A549 (cell line): Measurements from ENCODE around the gene SMAD9. TPM values are rescaled to one million over a fixed set of nuclear protein-coding genes. Genes with fewer than 3 reads are reported as not detected.

Experiments
- ATAC-seq, 2 experiments: fragments of 200-7000 bp in 1 of 2; fragments of >200 bp in 1 of 2; cut with Nextera tagmentation in 1 of 2; cut with Tn5 transposase in 1 of 2; 3 replicates each; pipeline versions ENCODE4 v1.8.0 to v1.9.1; 2018 to 2020; ENCODE audit warnings: mild to moderate bottlenecking in 1 of 2, moderate library complexity in 1 of 2
- CTCF ChIA-PET: fragments of 300-600 bp; sonication (Branson Sonifier 250); formaldehyde crosslinking; extraction: SDS; loops from one replicate; lab custom pipeline; 2021; ENCODE audit warnings: antibody characterized with exemption, inconsistent platforms; lab: Yijun Ruan, JAX
- POLR2A ChIA-PET: fragments of 350-600 bp; formaldehyde crosslinking; extraction: SDS; loops from one replicate; lab custom pipeline; 2021; ENCODE audit warnings: antibody characterized with exemption, inconsistent platforms; lab: Yijun Ruan, JAX
- DNase-seq, 2 experiments: peaks; one replicate each; pipeline versions ENCODE4 v3.0.0 to v3.0.0-alpha.2; 2011 to 2016; ENCODE audit warnings: low read depth in 1 of 2, low spot score in 1 of 2
- FAIRE-seq: peaks from 2 replicates; lab custom pipeline; 2011; peaks lifted over from hg19 to GRCh38; lab: Jason Lieb, UNC
- H3K27ac ChIP-seq, 2 experiments: fragments of >200 bp; sonication (Bioruptor Twin); formaldehyde crosslinking; 3 replicates each; pipeline ENCODE4 v1.5.1; 2016 to 2017
- H3K4me1 ChIP-seq: fragments of >200 bp; sonication (Bioruptor Twin); formaldehyde crosslinking; 3 replicates; pipeline ENCODE4 v1.6.1; 2016
- H3K4me2 ChIP-seq: fragments of >200 bp; sonication (Bioruptor Twin); formaldehyde crosslinking; 3 replicates; pipeline ENCODE4 v1.6.1; 2016
- H3K4me3 ChIP-seq: fragments of >200 bp; sonication (Bioruptor Twin); formaldehyde crosslinking; 3 replicates; pipeline ENCODE4 v1.5.1; 2016
- H3K9me3 ChIP-seq: fragments of >200 bp; sonication (Bioruptor Twin); formaldehyde crosslinking; 3 replicates; pipeline ENCODE4 v1.6.1; 2016
- CEBPB ChIP-seq, 2 experiments: fragments of >200 bp in 1 of 2; sonication (Bioruptor Twin) in 1 of 2; formaldehyde crosslinking in 1 of 2; IDR thresholded peaks; 2 replicates each; pipeline ENCODE4 v1.6.1; 2012 to 2016
- CTCF ChIP-seq: fragments of >200 bp; sonication (Bioruptor Twin); formaldehyde crosslinking; IDR thresholded peaks from 3 replicates; pipeline ENCODE4 v1.5.1; 2016
- E2F6 ChIP-seq: IDR thresholded peaks from 2 replicates; pipeline ENCODE4 v1.6.1; 2012; ENCODE audit warnings: low read depth, borderline replicate concordance
- FOXS1 ChIP-seq: fragments of 250-450 bp; sonication (Bioruptor Pico); IDR thresholded peaks from 2 replicates; pipeline ENCODE4 v1.5.0; 2020; ENCODE audit warnings: mild to moderate bottlenecking, moderate library complexity
- HMGXB4 ChIP-seq: fragments of 250-450 bp; sonication (Bioruptor Pico); IDR thresholded peaks from 2 replicates; pipeline ENCODE4 v1.5.0; 2021; ENCODE audit warnings: mild to moderate bottlenecking, moderate library complexity, borderline replicate concordance
- JUN ChIP-seq, 2 experiments: fragments of >200 bp; sonication (Bioruptor Twin); formaldehyde crosslinking; IDR thresholded peaks; 2 replicates in 1 of 2; 3 replicates in 1 of 2; pipeline ENCODE4 v1.6.1; 2016 to 2017
- MAX ChIP-seq: IDR thresholded peaks from 2 replicates; pipeline ENCODE4 v1.6.1; 2012
- PHF8 ChIP-seq: fragments of 200-600 bp; sonication (generic); IDR thresholded peaks from 2 replicates; pipeline ENCODE4 v1.6.1; 2016; ENCODE audit warnings: low read depth, mild to moderate bottlenecking, antibody characterized with exemption, moderate library complexity, borderline replicate concordance
- POLR2A ChIP-seq: IDR thresholded peaks from 2 replicates; pipeline ENCODE4 v1.6.1; 2012; ENCODE audit warnings: mild to moderate bottlenecking, low read length
- WGBS: methylation state at CpG from one replicate; pipeline ENCODE4 v1.1.6; 2017; ENCODE audit errors: missing lambda C conversion rate; 5-methylcytosine and 5-hydroxymethylcytosine counted together
- polyA plus RNA-seq, 4 experiments: library from polyadenylated mRNA; depleted of rRNA in 3 of 4; stranded (reverse); fragments of >200 nt; fragmentation: RNase III in 1 of 4; extraction: RNeasy Plus Mini Kit Qiagen cat#74134 plus additional on column Dnase treatment in 1 of 4; gene quantifications; 2 replicates in 3 of 4; 3 replicates in 1 of 4; pipeline ENCODE4 v1.2.3, GENCODE V29; 2011 to 2017
- TF ChIP-seq, protein P1 (sequence below): fragments of 200-600 bp; sonication (generic); IDR thresholded peaks from 2 replicates; pipeline ENCODE4 v1.6.1; 2016; ENCODE audit warnings: antibody characterized with exemption, mild to moderate bottlenecking, moderate library complexity

Gene SMAD9
- polyA plus RNA-seq, 2 of the 4 experiments (the other 2 are of a cell fraction) = 0.04 to 0.06 TPM

DNA sequence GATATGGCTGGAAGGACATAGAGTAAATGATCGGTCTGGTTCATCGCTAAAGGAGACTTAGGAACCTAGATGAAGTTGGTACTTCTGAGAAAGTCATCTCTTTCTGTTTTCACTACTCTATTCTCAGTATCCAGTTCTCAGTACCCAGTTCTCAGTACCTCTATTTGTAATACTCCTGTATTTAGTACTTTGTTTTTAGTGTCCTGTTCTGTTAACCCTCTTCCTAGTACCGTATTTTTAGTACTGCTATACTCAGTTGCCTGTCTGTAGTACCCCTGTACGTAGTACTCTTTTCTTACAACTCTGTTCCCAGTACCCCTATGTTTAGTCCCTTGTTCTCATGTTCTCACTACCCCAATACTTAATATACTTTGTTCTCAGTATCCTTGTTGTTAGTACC, 99.8 kb downstream of the SMAD9 start (continued):
- no peak for TF ChIP-seq HMGXB4 (CRISPR knock-in tag)

- H3K4me2 ChIP-seq = peak overlapping the region; percentile 94
- WGBS = 2% methylated on average over 14 of the region's 20 CpGs
- no peaks in the 10 kb centered on the region for H3K9me3 ChIP-seq
- no peak for FAIRE-seq
- DNase-seq = peak in 1 of 2 experiments; percentile 9
- POLR2A ChIA-PET = no interaction called here
- peak; percentile 31 to 32 for ATAC-seq
- H3K4me3 ChIP-seq = peak overlapping the region; percentile 70
- CTCF ChIA-PET = no interaction called here
- H3K4me1 ChIP-seq = peaks cover 9% of the 10 kb centered on the region; the same call in 1 of the 3 replicates
- peak overlapping the region; percentile 76 to 97 for H3K27ac ChIP-seq
- TF ChIP-seq MAX (peak; percentile 62), E2F6 (peak; percentile 86), FOXS1 (CRISPR knock-in tag) (no peak)
Observed at GRCh38 chr13:36819739-36820090, 100.3 kb downstream of the SMAD9 start.

DNA sequence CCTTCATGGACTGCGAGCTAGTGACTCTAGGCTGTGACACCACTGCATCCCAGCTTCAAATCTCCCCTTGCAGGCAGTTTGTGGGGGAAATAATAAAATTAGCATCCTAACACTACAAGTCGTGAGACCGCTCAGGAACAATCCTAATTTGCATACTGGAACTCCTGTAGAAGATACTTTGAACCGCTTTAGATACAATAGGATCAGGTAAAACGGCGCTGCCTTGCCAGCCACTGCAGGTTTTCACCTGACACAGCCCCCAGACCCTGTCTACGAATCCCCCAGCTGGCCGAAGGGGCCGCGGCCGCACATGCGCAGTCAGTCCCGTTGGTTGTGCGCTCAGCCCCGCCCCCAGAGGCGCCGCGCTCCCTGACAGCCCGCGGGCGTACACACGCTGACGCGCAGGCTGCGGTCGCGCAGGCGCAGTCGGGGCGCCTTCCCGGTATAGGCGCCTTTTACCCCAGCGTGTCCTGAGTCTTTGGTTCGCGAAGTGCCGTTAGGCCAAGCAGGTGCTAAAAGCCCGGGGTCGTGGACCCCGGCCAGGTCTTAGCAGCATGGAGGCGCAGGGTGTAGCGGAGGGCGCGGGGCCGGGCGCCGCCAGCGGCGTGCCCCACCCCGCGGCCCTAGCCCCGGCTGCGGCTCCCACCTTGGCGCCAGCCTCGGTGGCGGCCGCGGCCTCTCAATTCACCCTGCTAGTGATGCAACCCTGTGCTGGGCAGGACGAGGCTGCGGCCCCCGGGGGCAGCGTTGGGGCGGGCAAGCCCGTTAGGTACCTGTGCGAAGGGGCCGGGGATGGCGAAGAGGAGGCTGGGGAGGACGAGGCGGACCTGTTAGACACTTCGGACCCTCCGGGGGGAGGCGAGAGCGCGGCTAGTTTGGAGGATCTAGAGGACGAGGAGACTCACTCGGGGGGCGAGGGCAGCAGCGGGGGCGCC, 101.0 kb downstream of the SMAD9 start, which contains the start of gene RFXAP:
Gene RFXAP (plus strand): TSS at position 419 of the 935 bp plus-strand sequence. CDS start 136 bp downstream, at position 555.
- H3K4me1 ChIP-seq = peaks cover 9% of the 10 kb centered on the region; the same call in 1 of the 3 replicates
- ATAC-seq (peak; percentile 89 to 95), DNase-seq (peak; percentile 55 to 77), FAIRE-seq (no peak)
- ChIA-PET POLR2A (no interaction called here), CTCF (interaction anchor here (0.6 to 0.7 kb wide), 2 partner anchors 166 to 168 kb away, joined by 3 read pairs; no protein-coding TSS in a partner anchor)
- 4% methylated on average over 7 of the region's 78 CpGs for WGBS
- H3K27ac ChIP-seq = peak within 1 kb of the TSS; percentile 76 to 97
- H3K4me3 ChIP-seq = peak within 1 kb of the TSS; percentile 70
- H3K4me2 ChIP-seq = peak within 1 kb of the TSS; percentile 94
- H3K9me3 ChIP-seq = no peaks in the 10 kb centered on the region
- TF ChIP-seq MAX = peak; percentile 48; the same call in 1 of the 2 replicates
- TF ChIP-seq, protein P1, sequence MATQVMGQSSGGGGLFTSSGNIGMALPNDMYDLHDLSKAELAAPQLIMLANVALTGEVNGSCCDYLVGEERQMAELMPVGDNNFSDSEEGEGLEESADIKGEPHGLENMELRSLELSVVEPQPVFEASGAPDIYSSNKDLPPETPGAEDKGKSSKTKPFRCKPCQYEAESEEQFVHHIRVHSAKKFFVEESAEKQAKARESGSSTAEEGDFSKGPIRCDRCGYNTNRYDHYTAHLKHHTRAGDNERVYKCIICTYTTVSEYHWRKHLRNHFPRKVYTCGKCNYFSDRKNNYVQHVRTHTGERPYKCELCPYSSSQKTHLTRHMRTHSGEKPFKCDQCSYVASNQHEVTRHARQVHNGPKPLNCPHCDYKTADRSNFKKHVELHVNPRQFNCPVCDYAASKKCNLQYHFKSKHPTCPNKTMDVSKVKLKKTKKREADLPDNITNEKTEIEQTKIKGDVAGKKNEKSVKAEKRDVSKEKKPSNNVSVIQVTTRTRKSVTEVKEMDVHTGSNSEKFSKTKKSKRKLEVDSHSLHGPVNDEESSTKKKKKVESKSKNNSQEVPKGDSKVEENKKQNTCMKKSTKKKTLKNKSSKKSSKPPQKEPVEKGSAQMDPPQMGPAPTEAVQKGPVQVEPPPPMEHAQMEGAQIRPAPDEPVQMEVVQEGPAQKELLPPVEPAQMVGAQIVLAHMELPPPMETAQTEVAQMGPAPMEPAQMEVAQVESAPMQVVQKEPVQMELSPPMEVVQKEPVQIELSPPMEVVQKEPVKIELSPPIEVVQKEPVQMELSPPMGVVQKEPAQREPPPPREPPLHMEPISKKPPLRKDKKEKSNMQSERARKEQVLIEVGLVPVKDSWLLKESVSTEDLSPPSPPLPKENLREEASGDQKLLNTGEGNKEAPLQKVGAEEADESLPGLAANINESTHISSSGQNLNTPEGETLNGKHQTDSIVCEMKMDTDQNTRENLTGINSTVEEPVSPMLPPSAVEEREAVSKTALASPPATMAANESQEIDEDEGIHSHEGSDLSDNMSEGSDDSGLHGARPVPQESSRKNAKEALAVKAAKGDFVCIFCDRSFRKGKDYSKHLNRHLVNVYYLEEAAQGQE = no peak
- TF ChIP-seq JUN (IDR thresholded peaks at IDR 0.05) = peak in 1 of 2 experiments; percentile 21; a peak in 1 of 5 replicates
- TF ChIP-seq CEBPB (IDR thresholded peaks at IDR 0.05) = 0 out of 4 replicates have a peak, but pooled peaks of 1 of the 2 experiments have one; percentile 5
- TF ChIP-seq PHF8 = peak; percentile 28
- no peak for TF ChIP-seq CTCF
- TF ChIP-seq POLR2A = peak; percentile 54
